Measurements from ENCODE around the gene SPRED3.

- no peak for TF ChIP-seq CTCF (IDR thresholded peaks at IDR 0.05)
- no peak for TF ChIP-seq EP300 (IDR thresholded peaks at IDR 0.05; ENCODE audit: low read depth)
- no peak for TF ChIP-seq POLR2AphosphoS5 (IDR thresholded peaks at IDR 0.05)
Observed at GRCh38 chr19:38444026-38444425, 55.5 kb downstream of the SPRED3 start.

Measured in transverse colon (tissue), 4 donors.